ENCODE data around the gene SLC9A7.
"Not testable (repeated sequence)": the region's sequence is repeated elsewhere in the genome, so short reads cannot be mapped to it uniquely, and the experiment has no call there.

The SLC9A7 gene

DNA sequence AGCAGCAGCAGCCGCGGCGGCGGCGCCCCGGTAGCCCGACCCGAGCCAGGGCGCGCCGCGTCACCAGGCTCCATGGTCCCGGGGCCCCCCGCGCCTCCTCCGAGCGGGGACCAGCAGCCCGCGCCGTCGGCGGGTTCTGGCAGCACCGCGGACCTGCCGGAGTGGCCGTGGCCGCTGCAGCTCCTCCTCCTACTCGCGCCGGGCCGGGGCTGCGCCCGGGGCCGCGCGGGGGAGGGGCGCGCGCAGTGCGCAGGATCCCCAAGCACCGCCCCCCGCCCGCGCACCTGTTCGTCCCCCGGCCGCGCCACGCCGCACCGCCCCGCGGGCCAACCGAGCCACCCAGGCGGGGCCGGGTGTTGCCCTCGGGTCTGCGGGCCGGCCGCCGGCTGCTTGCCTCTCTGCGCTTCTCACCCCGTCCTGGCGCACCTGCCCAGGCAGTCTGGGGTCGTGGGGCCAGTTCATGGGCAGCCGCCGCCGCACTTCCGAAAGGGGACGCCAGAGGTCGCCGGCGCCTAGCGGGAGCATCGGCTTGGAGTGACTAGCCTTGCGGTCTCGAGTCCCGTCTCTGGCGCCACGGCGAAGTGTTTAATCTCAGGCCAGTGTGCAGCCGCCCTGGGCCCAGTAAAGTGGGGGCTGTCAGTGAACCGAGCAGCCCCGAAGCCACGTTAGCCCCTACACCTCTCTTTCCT lies at the start of gene SLC9A7:
Gene SLC9A7, minus strand, starts transcription at position 163 of the 689 bp plus-strand sequence. Its CDS starts 89 bp downstream, at position 74.
- DNase-seq: peak; percentile 58

DNA sequence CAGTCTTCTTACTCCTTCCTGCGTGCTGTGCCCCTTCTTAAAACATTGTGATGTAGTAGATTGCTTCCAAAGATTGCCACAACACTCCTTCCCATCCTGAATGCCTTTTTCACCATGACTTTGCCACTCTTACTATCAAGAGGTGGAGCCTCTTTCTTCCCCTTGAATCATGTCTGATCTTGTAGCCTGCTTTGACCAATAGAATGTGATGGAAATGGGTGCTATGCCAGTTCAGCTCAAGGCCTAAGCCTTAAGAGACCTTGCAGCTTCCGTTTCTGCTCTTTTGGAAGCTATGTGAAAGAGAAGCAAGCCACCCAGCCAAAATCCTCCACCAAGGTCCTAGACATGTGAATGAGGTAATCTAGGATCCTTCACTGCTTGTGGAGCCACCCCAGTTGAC lies 46.4 kb upstream of the SLC9A7 start:
- DNase-seq: no peak

DNA sequence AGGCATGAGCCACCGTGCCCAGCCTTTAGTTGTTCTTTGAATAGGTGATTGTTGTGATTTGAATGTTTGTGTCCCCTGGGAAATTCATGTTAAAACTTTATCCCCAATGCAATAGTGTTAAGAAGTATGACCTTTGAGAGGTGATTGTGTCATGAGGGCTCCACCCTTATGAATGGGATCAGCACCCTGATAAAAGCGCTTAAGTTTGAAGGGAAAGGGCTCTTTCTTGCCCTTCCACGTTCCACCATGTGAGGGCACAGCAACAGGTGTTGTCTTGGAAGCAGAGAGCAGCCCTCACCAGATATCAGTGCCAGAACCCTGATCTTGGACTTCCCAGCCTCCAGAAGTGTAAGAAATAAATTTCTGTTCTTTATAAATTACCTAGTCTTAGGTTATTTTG lies 44.2 kb upstream of the SLC9A7 start:
- no peak for DNase-seq

- DNase-seq: peak; percentile 55
Observed at GRCh38 chrX:46796574-46797191, 37.8 kb upstream of the SLC9A7 start.

DNA sequence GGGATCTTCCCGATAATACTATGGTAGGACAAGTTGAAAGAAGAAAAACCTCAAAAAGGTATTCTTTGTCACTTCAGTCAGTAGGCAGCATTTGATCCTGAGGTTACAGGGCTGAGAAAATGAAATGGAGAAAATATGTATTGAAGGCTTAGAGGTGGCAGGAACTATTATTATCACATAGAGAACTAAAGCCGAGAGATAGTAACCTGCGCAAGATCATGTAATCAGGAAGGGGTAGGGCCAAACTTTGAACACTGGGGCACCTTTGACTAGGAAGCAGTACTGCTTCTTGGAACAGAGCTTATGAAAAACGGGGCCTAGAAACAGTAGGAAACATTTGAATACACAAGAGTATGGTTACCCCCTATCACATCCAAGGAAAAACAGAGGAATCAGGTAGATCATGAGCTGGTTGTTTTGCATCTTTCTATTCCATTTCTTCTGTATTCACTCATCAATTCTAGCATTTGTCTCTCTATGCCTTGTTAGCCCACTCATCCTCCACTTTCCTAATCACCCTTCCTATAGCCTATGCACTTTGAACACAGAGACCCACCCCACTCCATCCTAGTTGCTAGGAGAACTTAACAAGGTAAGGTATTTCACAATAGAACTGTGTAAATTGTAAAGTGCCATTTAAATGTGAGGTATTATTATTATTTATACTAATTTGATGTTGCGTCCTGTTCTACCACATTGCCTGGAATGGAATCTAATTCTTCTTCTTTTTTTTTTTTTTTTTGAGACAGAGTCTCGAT lies 34.6 kb upstream of the SLC9A7 start:
- no peak for DNase-seq

GRCh38 chrX:46792810-46793188 lies 33.9 kb upstream of the SLC9A7 start:
- no peak for DNase-seq

DNA sequence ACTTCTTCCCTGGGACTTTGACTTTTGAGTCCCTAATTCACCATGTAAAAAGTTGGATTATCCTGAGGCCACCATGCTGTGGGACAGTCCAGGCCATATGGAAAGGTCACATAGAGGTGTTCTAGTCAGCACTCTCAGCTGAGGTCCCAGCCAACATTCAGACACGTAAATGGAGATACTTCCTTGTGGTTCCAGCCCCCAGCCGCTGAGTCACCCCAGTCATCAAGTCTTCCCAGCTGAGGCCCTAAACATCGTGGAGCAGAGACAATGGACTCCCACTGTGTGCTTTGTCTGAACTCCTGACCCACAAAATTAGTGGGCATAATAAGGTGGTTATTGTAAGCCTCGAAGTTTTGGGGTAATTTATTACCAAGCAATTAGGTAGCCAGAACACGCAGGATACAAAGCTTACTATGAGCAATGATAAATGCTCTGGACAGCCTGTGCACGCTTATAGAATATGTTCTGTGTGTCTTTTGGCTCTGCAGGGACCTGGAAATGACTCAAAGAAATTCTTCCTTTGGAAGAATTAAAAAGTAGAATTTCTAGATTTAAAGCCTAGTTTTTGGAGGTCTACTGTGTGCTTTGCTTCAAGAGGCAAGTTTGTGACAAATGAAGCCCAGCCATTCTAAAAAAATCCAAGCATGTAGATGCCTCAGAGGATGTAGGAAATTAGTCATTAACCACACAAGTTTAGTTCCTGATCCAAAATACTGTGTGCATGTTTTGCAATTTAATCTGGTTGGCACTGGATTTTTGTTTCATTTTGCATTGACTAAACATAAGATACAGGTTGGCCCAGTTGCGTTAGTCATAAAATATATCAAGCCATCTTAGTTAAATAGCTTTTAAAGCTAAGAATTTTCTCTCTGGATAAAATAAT lies 33.2 kb upstream of the SLC9A7 start:
- peak; percentile 87 for DNase-seq

- DNase-seq: peak; percentile 37
Observed at GRCh38 chrX:46788902-46789301, 30.0 kb upstream of the SLC9A7 start.

DNA sequence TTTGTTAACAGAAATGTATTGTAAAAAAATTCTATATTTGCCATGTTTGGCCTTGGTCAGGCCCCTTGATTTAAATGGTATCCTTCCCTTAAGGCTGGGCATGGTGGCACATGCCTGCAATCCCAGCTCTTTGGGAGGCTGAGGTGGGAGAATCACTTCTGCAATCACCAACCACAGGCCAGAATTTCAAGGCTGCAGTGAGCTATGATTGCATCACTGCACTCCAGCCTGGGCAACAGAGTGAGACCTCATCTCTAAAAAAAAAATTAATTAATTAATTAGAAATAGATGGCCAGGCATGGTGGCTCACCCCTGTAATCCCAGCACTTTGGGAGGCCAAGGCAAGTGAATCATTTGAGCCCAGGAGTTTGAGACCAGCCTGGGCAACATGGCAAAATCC lies 25.5 kb upstream of the SLC9A7 start:
- DNase-seq: not testable (repeated sequence)

DNA sequence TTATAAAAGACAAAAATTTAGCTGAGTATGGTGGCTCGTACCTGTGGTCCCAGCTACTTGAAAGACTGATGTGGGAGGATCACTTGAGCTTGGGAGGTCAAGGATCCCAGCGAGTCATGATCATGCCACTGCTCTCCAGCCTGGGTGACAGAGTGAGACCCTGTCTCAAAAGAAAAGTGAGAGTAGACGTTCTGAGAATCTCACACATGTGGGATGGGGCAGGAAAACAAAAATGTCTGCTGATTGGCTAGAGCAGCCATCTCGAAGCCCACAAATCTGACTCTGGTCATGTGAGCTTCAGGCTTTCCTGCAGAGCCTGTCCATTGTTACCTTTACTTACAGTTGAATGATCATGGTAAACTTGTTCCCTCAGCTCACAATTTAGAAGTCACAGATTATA lies 23.1 kb upstream of the SLC9A7 start:
- no peak for DNase-seq

DNA sequence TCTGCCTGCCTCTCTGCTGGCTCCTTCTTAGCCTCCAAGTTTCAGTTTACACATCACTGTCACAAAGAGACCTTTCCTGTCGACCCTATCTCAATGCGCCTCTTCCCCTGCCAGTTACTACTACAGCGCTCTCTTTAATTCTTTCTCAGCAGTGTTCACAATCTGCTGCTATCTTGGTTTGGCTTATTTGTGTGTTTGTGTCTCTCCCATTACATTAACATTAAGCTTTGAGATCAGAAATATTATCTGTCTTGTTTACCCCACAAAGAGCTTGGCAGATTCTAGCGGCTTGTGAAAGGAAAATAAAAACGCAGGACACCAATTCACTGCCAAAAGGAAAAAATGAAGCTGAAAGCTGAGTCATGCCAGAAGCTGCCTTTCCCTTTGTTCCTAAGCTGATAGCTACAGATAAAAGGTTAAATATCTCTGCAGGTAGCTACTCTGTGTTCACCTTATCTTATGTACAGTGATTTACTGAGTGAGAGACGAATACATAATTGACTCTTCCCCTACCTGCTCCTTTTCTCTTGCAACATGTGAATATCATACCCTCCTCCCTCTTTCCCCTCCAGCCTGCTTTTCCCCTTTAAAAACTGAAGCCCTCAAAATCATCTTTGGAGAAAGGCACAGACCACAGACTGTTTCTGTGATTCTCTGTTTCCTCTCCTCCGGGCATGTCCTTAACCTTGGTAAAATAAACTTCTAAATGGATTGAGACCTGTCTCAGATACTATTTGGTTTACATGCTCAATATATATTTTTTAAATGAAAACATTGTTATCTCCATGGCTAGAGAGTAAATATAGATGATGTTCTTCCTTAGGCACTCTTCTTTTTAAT lies 19.3 kb upstream of the SLC9A7 start:
- no peak for DNase-seq

DNA sequence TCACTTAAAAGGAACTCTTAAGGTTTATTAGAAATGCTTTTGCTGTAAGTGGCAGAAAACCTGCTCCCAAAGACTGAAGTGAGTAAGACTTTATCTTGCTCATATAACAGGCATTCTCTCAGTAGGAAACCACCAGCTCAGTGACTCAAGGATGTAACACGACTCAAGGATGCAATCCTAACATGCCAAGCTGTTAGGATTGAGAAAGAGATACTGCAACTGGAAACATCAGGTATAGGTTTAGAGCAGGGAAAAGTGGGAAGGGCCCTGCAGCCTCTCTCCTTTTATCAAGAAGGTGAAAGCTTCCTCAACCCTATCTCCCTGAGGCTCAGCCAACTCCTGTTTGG lies 11.9 kb upstream of the SLC9A7 start:
- DNase-seq: peak; percentile 89

DNA sequence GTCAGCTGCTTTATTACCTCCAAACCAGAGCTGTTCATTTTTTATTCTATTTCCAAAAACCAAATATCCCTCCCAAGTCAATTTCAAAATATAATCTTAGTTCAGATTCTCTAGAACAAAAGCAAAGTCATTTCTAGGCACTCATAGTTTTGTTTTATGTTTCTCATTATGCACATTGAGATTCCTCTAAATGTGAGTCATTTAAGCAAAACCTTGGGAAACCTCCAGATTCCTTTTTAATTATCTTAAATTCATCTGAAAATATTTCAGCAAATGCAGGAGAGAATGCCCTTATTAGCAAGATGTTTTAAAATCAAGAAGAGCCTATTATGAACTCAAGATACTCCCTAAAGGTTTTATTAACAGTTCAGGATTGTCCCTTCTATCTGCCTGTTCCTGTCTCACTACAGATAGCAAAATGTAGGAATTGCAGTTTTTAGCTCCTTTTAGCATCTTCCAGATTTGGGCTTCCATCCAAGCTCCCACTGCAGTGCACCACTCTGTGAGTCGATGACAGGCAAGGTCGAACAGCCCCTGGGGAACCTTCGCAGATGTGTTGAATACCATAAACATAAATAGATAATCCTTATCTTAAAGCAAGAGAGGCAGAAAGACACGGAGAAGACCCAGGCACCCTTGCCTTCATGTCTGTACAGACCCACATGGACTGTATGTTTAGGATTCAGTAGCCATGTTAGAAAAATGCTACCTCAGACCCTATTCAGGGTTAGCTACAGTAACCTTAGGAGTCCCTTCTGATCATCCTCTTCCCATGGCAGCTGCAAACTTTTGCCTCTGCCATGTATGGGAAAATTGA lies 11.3 kb upstream of the SLC9A7 start:
- peak; percentile 53 for DNase-seq

DNA sequence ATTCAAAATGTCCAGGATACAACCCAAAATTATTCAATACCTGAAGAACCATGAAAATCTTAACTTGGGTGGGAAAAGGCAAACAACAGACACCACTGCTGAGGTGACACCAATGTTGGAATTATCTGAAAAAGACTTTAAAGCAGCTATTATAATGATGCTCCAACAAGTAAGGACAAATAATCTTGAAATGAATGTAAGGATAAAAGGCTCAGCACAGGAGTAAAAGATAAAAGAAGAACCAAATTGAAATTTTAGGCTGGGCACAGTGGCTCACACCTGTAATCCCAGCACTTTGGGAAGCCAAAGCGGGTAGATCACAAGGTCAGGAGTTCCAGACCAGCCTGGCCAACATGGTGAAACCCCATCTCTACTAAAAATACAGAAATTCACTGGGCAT lies 4.0 kb upstream of the SLC9A7 start:
- no peak for DNase-seq

GRCh38 chrX:46759645-46759974 lies 692 bp upstream of the SLC9A7 start:
- DNase-seq: no peak

DNA sequence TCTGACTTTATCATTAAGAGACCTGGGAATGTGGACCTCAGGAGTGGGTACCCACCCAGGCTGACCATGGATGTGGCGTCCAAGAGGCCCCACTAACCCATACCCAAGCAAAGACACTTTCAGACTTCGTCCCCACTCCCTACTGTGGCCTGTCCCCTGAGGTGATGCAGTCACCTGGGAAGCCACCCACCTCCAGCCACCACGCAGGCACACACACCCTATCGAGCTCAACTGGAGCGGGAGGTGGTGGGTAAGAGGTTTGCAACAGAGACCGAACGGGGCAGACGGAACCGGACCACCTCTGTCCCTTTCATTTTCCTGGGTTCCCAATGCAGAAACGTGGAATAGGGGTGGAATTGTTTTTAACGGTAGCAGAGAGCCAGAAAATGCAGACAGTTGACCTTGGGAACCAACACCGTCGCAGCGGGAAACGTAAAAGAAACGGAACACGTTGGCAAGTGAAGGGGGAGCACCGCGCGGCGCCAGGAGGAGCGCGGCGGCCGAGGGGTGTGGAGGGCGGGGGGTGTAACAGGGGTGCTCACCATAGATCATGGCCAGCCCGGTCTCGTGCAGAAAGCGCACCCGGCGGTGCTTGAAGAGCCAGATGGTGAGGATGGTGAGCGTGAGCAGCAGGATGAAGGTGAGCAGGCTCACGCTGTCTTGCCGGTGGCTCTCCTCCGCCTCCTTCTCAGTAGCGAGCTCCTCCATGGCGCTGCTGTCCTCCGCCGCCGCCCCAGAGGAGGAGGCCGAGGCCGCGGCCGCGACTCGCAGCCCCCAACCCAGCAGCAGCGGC lies 559 bp downstream of the SLC9A7 start:
- peak; percentile 6 for DNase-seq

DNA sequence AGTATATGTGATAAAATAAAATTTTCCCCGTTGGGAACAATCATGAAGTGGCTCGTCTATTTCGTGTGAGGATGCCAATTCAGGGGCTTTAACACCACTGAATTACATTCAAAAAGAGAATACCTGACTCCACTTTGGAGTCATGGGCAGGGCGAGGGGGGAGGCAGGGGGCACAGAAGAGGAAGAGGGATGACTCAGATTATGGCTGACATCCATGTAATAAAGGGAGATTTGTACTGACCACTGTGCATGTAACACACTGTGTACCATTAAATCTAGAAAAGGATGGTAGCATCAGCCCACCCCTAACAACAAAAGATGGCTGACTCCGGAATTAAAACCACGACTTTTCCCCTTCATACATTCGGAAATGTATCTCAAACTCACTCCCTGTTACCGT lies 1.3 kb downstream of the SLC9A7 start:
- no peak for DNase-seq

DNA sequence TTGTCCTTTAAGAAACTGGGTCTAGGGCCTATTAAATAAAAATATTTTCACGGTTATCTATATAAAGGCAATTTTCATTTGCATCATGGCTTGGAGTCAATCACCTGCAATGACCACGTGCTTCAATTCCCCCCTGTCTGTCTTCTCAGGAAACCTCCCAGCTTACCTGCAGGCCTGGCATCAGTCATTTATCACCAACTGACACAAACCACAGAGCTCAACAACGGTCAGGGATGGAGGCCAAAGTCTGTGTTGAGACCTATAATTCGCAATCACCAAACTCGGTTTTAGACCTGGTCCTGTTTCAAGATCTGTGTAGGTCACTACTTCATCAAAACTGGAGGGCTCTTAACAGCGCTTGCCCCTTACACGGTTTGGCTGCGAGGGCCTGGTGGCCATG lies 1.9 kb downstream of the SLC9A7 start:
- DNase-seq: no peak

GRCh38 chrX:46755671-46756070 lies 3.2 kb downstream of the SLC9A7 start:
- DNase-seq: no peak

DNA sequence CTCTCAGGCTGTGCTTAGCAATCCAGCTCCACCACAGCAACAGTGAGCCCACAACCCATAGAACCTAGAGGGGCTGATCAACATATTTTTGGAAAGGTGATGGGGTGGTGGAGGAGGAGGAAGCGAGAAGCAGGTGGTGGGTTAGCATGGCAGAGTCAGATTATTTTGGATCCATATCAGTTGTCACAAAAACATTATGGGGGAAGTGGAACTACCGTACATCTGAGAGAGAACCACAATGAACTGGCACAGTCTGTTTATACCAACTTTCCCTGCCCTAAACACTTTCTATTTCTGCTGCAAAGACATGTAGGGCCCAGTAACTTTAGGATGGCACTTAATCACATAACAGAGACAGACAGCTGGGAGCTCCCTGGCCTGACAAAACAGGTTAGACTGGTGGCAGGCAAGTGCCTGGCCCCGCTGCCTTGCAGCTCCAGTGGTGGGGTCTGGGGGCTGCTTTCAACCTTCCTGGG lies 4.3 kb downstream of the SLC9A7 start:
- no peak for DNase-seq

- DNase-seq: no peak
Observed at GRCh38 chrX:46754036-46754435, 4.9 kb downstream of the SLC9A7 start.
